Neuronal stem cell (in vitro differentiated cells): ENCODE results near the gene CCN2.
A peak's percentile ranks its signal among the peaks of the same experiment; 100 is the strongest.

Experiments
- DNase-seq: peaks from one replicate; pipeline ENCODE4 v3.0.0-alpha.2; 2013; ENCODE audit warnings: low spot score
- H2AFZ ChIP-seq: one replicate; pipeline ENCODE4 v1.6.1; 2013; ENCODE audit warnings: mild to moderate bottlenecking, low read length, inconsistent platforms
- H2AK5ac ChIP-seq: 2 replicates; pipeline ENCODE4 v1.6.1; 2013; ENCODE audit warnings: low read depth, mild to moderate bottlenecking, inconsistent platforms, low read length, moderate library complexity, mixed read lengths
- H2BK120ac ChIP-seq: 2 replicates; pipeline ENCODE4 v1.6.1; 2013; ENCODE audit warnings: low read depth, mild to moderate bottlenecking, inconsistent platforms, low read length, moderate library complexity, mixed read lengths
- H2BK12ac ChIP-seq: one replicate; pipeline ENCODE4 v1.6.1; 2013; ENCODE audit warnings: low read length, inconsistent platforms
- H2BK15ac ChIP-seq: 2 replicates; pipeline ENCODE4 v1.6.1; 2013; ENCODE audit warnings: mild to moderate bottlenecking, low read length, inconsistent platforms, mixed read lengths
- H2BK5ac ChIP-seq: one replicate; pipeline ENCODE4 v1.6.1; 2013; ENCODE audit warnings: inconsistent platforms, mild to moderate bottlenecking, low read length, moderate library complexity
- H3K14ac ChIP-seq: one replicate; pipeline ENCODE4 v1.6.1; 2013; ENCODE audit warnings: low read length, inconsistent platforms
- H3K18ac ChIP-seq: 2 replicates; pipeline ENCODE4 v1.6.1; 2013; ENCODE audit warnings: low read length, inconsistent platforms
- H3K23ac ChIP-seq: 2 replicates; pipeline ENCODE4 v1.6.1; 2013; ENCODE audit warnings: low read depth, mild to moderate bottlenecking, mixed read lengths, low read length, inconsistent platforms; ENCODE audit not compliant: poor library complexity
- H3K27ac ChIP-seq: replicated peaks from 3 replicates; pipeline ENCODE4 v1.5.1; 2013; ENCODE audit warnings: low read length, inconsistent platforms
- H3K27me3 ChIP-seq, 3 experiments: 2 replicates each; pipeline ENCODE4 v1.6.1; 2013; ENCODE audit warnings: low read length in 3 of 3, mild to moderate bottlenecking in 2 of 3, inconsistent platforms in 1 of 3, low read depth in 1 of 3, mixed read lengths in 1 of 3, moderate library complexity in 1 of 3; ENCODE audit not compliant: control insufficient read depth in 3 of 3, insufficient read depth in 3 of 3
- H3K36me3 ChIP-seq, 2 donors: replicated peaks in 1 of 2; 2 replicates each; pipeline ENCODE4 v1.6.1; 2013; ENCODE audit warnings: low read length in 2 of 2; ENCODE audit not compliant: control insufficient read depth in 2 of 2, insufficient read depth in 2 of 2
- H3K4ac ChIP-seq: 2 replicates; pipeline ENCODE4 v1.6.1; 2013; ENCODE audit warnings: inconsistent platforms, mild to moderate bottlenecking, low read length, moderate library complexity
- H3K4me1 ChIP-seq, 2 donors: 1 replicate in 1 of 2; 2 replicates in 1 of 2; pipeline ENCODE4 v1.6.1; 2013; ENCODE audit warnings: low read length in 2 of 2, low read depth in 1 of 2; ENCODE audit not compliant: control insufficient read depth in 2 of 2, insufficient read depth in 1 of 2
- H3K4me2 ChIP-seq: one replicate; pipeline ENCODE4 v1.6.1; 2013; ENCODE audit warnings: mild to moderate bottlenecking, low read length, inconsistent platforms; ENCODE audit not compliant: insufficient read depth, poor library complexity, severe bottlenecking
- H3K4me3 ChIP-seq, 2 donors: 2 replicates each; pipeline ENCODE4 v1.5.1; 2013; ENCODE audit warnings: low read length in 2 of 2, mild to moderate bottlenecking in 2 of 2, inconsistent platforms in 1 of 2, moderate library complexity in 1 of 2
- H3K79me1 ChIP-seq: one replicate; pipeline ENCODE4 v1.6.1; 2013; ENCODE audit warnings: low read depth, mild to moderate bottlenecking, inconsistent platforms, low read length, moderate library complexity
- H3K9ac ChIP-seq: one replicate; pipeline ENCODE4 v1.6.1; 2013; ENCODE audit warnings: mild to moderate bottlenecking, low read depth, low read length, inconsistent platforms; ENCODE audit not compliant: poor library complexity
- H3K9me3 ChIP-seq, 2 donors: replicated peaks in 1 of 2; 2 replicates each; pipeline versions ENCODE3 to v1.6.1; 2013; ENCODE audit warnings: low read length in 2 of 2, mild to moderate bottlenecking in 2 of 2, inconsistent platforms in 1 of 2, low read depth in 1 of 2, mixed read lengths in 1 of 2, moderate library complexity in 1 of 2; ENCODE audit not compliant: control insufficient read depth in 2 of 2, insufficient read depth in 1 of 2
- H4K8ac ChIP-seq: one replicate; pipeline ENCODE4 v1.6.1; 2013; ENCODE audit warnings: low read depth, mild to moderate bottlenecking, inconsistent platforms, low read length, moderate library complexity
- H4K91ac ChIP-seq: one replicate; pipeline ENCODE4 v1.6.1; 2013; ENCODE audit warnings: low read length, low read depth, mild to moderate bottlenecking, inconsistent platforms; ENCODE audit not compliant: poor library complexity
- WGBS, 2 donors: extraction: QIAGEN DNeasy Blood & Tissue Kit; methylation state at CpG; one replicate each; pipeline ENCODE4 v1.1.7; 2013; ENCODE audit warnings: missing lambda C conversion rate in 2 of 2, mixed read lengths in 1 of 2; ENCODE audit not compliant: insufficient read length in 2 of 2, insufficient replicate concordance in 1 of 2; ENCODE audit errors: extremely low coverage in 2 of 2; 5-methylcytosine and 5-hydroxymethylcytosine counted together

The CCN2 gene

DNA sequence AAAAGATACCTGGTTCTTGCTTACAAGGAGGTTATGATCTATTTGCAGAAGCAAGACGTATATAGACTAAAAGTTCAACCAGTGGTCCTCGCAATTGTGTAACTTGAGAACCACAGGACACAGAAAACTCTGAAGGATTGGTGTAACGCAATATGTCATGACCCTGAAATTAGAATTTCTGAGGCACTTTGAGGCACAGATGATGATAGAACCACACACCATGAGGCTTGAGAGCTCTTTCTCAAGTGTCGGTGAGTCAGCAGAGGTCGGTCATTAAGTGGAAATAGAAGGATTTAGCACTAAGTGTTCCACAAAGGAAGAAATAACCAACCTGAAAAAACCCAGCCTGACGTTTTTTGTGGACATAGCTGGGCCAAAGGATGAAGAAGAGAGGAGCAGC is 15.3 kb upstream of the CCN2 start:
- no peak overlapping the region for H4K91ac ChIP-seq
- no peak for DNase-seq

GRCh38 chr6:131963063-131963462 is 11.9 kb upstream of the CCN2 start:
- H3K4me3 ChIP-seq, result no peak overlapping the region
- H2AFZ ChIP-seq, result no peak overlapping the region
- no peak for DNase-seq
- peaks cover 0 to 6% of the 10 kb centered on the region in 2 donors for H3K4me1 ChIP-seq
- no peak overlapping the region for H3K4ac ChIP-seq
- no peak overlapping the region for H3K23ac ChIP-seq
- no peak overlapping the region for H4K8ac ChIP-seq
- H3K27me3 ChIP-seq, result no peaks in the 10 kb centered on the region
- no peak overlapping the region for H3K27ac ChIP-seq
- H2BK5ac ChIP-seq, result no peak overlapping the region
- no peaks in the 10 kb centered on the region for H3K79me1 ChIP-seq
- no peak overlapping the region for H2BK12ac ChIP-seq
- H2BK15ac ChIP-seq, result no peak overlapping the region
- H3K9ac ChIP-seq, result no peak overlapping the region
- H3K18ac ChIP-seq, result no peak overlapping the region
- no peaks in the 10 kb centered on the region for H3K9me3 ChIP-seq
- no peak overlapping the region for H4K91ac ChIP-seq
- H3K4me2 ChIP-seq, result no peak overlapping the region
- no peak overlapping the region for H2BK120ac ChIP-seq
- no peak overlapping the region for H2AK5ac ChIP-seq
- no peak overlapping the region for H3K14ac ChIP-seq
- H3K36me3 ChIP-seq, result no peaks in the 10 kb centered on the region

More for the DNA sequence above, 15.3 kb upstream of the CCN2 start:
- WGBS, 2 donors, result no CpG with 5 or more reads among the region's 6 CpGs
- Histone ChIP-seq H3K27ac (no peak overlapping the region), H3K9me3 (no peaks in the 10 kb centered on the region), H3K4me1 (peaks cover 3 to 9% of the 10 kb centered on the region in 2 donors), H3K14ac (no peak overlapping the region), H2BK120ac (no peak overlapping the region), H3K27me3 (no peaks in the 10 kb centered on the region), H3K4me2 (no peak overlapping the region), H3K4ac (no peak overlapping the region), H3K9ac (no peak overlapping the region), H2BK5ac (no peak overlapping the region), H3K4me3 (no peak overlapping the region), H2BK12ac (no peak overlapping the region), H3K36me3 (no peaks in the 10 kb centered on the region), H3K79me1 (peaks cover 2% of the 10 kb centered on the region), H2BK15ac (no peak overlapping the region), H3K23ac (no peak overlapping the region), H2AK5ac (no peak overlapping the region), H4K8ac (no peak overlapping the region), H3K18ac (no peak overlapping the region), H2AFZ (peak overlapping the region; percentile 21)

DNA sequence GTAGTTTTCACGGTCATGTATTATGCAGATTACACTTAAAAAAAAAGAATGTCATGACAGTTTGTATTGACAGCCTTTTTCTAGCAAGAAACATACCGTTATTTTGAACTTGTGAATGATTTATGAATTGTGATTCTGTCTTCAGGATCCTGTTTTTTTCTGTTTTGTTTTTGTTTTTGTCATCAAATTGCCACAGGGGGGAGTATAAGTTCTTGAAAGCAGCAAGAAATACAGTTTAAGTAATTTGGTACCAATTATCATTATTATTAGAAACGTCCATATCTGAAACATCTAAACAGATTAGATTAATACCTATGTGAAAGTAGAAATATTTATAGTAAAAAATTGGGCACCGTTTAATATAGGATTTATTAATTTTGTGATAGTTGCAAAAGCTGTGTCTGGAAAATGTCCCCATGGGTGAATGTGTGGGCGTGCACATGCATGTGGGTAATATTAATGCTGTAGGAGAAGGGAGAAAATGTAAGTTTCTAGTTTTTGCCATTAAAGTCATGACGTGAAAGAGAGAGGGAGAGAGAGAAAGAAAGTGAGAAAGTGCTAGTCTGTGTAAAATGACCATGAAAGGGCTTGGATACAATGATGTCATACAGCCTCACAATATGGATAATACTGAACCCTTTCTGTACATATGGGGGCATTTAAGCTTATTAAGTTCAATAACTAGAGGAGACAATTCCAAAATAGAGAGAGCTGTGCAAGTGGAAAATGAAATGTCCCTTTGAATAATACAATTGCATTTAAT is 9.4 kb upstream of the CCN2 start:
- Histone ChIP-seq H3K27me3 (no peaks in the 10 kb centered on the region), H2BK5ac (no peak overlapping the region), H3K18ac (no peak overlapping the region), H3K9ac (no peak overlapping the region), H3K79me1 (no peaks in the 10 kb centered on the region), H3K4me1 (peaks cover under 1 to 6% of the 10 kb centered on the region in 2 donors), H3K9me3 (no peaks in the 10 kb centered on the region), H3K36me3 (no peaks in the 10 kb centered on the region), H2BK15ac (no peak overlapping the region), H3K27ac (no peak overlapping the region), H4K91ac (no peak overlapping the region), H3K4ac (no peak overlapping the region), H3K23ac (no peak overlapping the region), H2BK12ac (no peak overlapping the region), H2AFZ (no peak overlapping the region), H4K8ac (no peak overlapping the region), H3K14ac (no peak overlapping the region), H3K4me2 (no peak overlapping the region), H2AK5ac (no peak overlapping the region), H2BK120ac (no peak overlapping the region), H3K4me3 (no peak overlapping the region)
- no peak for DNase-seq
- WGBS, 2 donors, result 100% methylated on average over 1 of the region's 6 CpGs; no CpG with 5 or more reads in 1 of the 2 donors

GRCh38 chr6:131958542-131959470 is 7.6 kb upstream of the CCN2 start:
- Histone ChIP-seq H3K4me2 (no peak overlapping the region), H2AFZ (no peak overlapping the region), H2BK120ac (no peak overlapping the region), H3K9me3 (no peaks in the 10 kb centered on the region), H3K9ac (no peak overlapping the region), H4K8ac (no peak overlapping the region), H4K91ac (no peak overlapping the region), H2BK5ac (no peak overlapping the region), H3K27me3 (no peaks in the 10 kb centered on the region), H3K4me3 (no peak overlapping the region), H2BK12ac (no peak overlapping the region), H3K14ac (no peak overlapping the region), H3K36me3 (no peaks in the 10 kb centered on the region), H3K23ac (no peak overlapping the region), H3K18ac (no peak overlapping the region), H3K4ac (no peak overlapping the region), H2AK5ac (no peak overlapping the region), H3K4me1 (peaks cover 10 to 13% of the 10 kb centered on the region in 2 donors), H3K27ac (no peak overlapping the region), H3K79me1 (no peaks in the 10 kb centered on the region), H2BK15ac (no peak overlapping the region)
- no CpG with 5 or more reads among the region's 11 CpGs for WGBS, 2 donors
- DNase-seq, result no peak
